CD4-positive, alpha-beta memory T cell (primary cell): ENCODE results near the gene CEACAM16. TPM values are rescaled to one million over a fixed set of nuclear protein-coding genes. Genes with fewer than 3 reads are reported as not detected.
A peak's percentile ranks its signal among the peaks of the same experiment; 100 is the strongest.
"Not testable (repeated sequence)": the region's sequence is repeated elsewhere in the genome, so short reads cannot be mapped to it uniquely, and the experiment has no call there.

Source experiments
- CTCF ChIA-PET: fragments of 350-600 bp; sonication (Branson Sonifier 250); formaldehyde crosslinking; loops from one replicate; lab custom pipeline; 2021; ENCODE audit warnings: inconsistent platforms; ENCODE audit not compliant: partially characterized antibody; lab: Charles Lee
- POLR2A ChIA-PET: fragments of 350-600 bp; sonication (Branson Sonifier 250); formaldehyde crosslinking; loops from one replicate; lab custom pipeline; 2021; ENCODE audit not compliant: partially characterized antibody; lab: Charles Lee
- DNase-seq, 5 donors: peaks; one replicate each; pipeline versions ENCODE4 v3.0.0 to v3.0.0-alpha.2; 2020 to 2022; ENCODE audit warnings: mixed read lengths in 1 of 5
- H3K27ac ChIP-seq: one replicate; pipeline ENCODE4 v1.7.0; 2013; ENCODE audit warnings: low read depth, low read length
- H3K27me3 ChIP-seq: 2 replicates; pipeline ENCODE4 v1.7.0; 2013; ENCODE audit warnings: mild to moderate bottlenecking, low read length, moderate library complexity; ENCODE audit not compliant: insufficient read depth
- H3K36me3 ChIP-seq: 2 replicates; pipeline ENCODE4 v1.7.0; 2013; ENCODE audit warnings: mild to moderate bottlenecking, low read length, moderate library complexity; ENCODE audit not compliant: insufficient read depth
- H3K4me1 ChIP-seq: 2 replicates; pipeline ENCODE4 v1.7.0; 2013; ENCODE audit warnings: mild to moderate bottlenecking, low read length, moderate library complexity; ENCODE audit not compliant: insufficient read depth
- H3K4me3 ChIP-seq, 2 donors: one replicate each; pipeline ENCODE4 v1.7.0; 2013; ENCODE audit warnings: low read length in 2 of 2, mild to moderate bottlenecking in 1 of 2
- H3K9me3 ChIP-seq, 2 donors: one replicate each; pipeline ENCODE4 v1.7.0; 2013; ENCODE audit warnings: low read length in 2 of 2, control low read depth in 1 of 2; ENCODE audit not compliant: control insufficient read depth in 1 of 2
- H3K27ac Mint-ChIP-seq, 7 donors: one replicate each; pipeline ENCODE4 v1.8.0; 2020 to 2021; ENCODE audit warnings: mixed read lengths in 7 of 7, mild to moderate bottlenecking in 6 of 7, inconsistent platforms in 3 of 7, moderate library complexity in 3 of 7
- H3K27me3 Mint-ChIP-seq, 2 donors: one replicate each; pipeline ENCODE4 v1.8.0; 2020 to 2021; ENCODE audit warnings: mixed read lengths in 2 of 2
- H3K36me3 Mint-ChIP-seq, 2 donors: one replicate each; pipeline ENCODE4 v1.8.0; 2020 to 2021; ENCODE audit warnings: mixed read lengths in 2 of 2, inconsistent platforms in 1 of 2, mild to moderate bottlenecking in 1 of 2
- H3K4me1 Mint-ChIP-seq, 4 donors: one replicate each; pipeline ENCODE4 v1.8.0; 2020 to 2021; ENCODE audit warnings: mixed read lengths in 4 of 4, mild to moderate bottlenecking in 1 of 4
- H3K4me3 Mint-ChIP-seq, 8 donors: one replicate each; pipeline ENCODE4 v1.8.0; 2020 to 2021; ENCODE audit warnings: mixed read lengths in 8 of 8, mild to moderate bottlenecking in 7 of 8, moderate library complexity in 6 of 8, inconsistent platforms in 3 of 8
- H3K9me3 Mint-ChIP-seq, 8 donors: one replicate each; pipeline ENCODE4 v1.8.0; 2020 to 2021; ENCODE audit warnings: mixed read lengths in 8 of 8, mild to moderate bottlenecking in 5 of 8, inconsistent platforms in 3 of 8, moderate library complexity in 1 of 8
- intact Hi-C: fragments of 100-400 bp; cut with micrococcal nuclease; formaldehyde crosslinking; loops from one replicate; pipeline ENCODE4 v1.15.1; 2023
- polyA plus RNA-seq, 2 donors: library from polyadenylated mRNA; unstranded; fragments of 300-500 nt; fragmentation: Illumina TruSeq; gene quantifications; one replicate each; pipeline ENCODE4 v1.2.3, GENCODE V29; 2021
- total RNA-seq, 2 experiments: library from RNA; stranded (reverse); gene quantifications; one replicate each; pipeline ENCODE4 v1.2.3, GENCODE V29; 2021

The CEACAM16 gene
- total and polyA plus RNA-seq, 4 experiments from 2014 or later = not detected

- H3K9me3 Mint-ChIP-seq = peaks cover 0 to 4% (median 0%) of the 10 kb centered on the region in 8 donors
- H3K27ac ChIP-seq = no peak overlapping the region
- H3K27me3 Mint-ChIP-seq = peaks cover 0 to 7% of the 10 kb centered on the region in 2 donors
- intact Hi-C loops = no loop called here
- no peak overlapping the region for H3K27ac Mint-ChIP-seq
- H3K4me3 ChIP-seq = no peak overlapping the region
- no peaks in the 10 kb centered on the region for H3K27me3 ChIP-seq
- no peak overlapping the region for H3K4me3 Mint-ChIP-seq
- H3K4me1 Mint-ChIP-seq = no peaks in the 10 kb centered on the region
- H3K36me3 Mint-ChIP-seq = no peaks in the 10 kb centered on the region
- no peaks in the 10 kb centered on the region for H3K9me3 ChIP-seq
- ChIA-PET POLR2A (no interaction called here), CTCF (interaction anchor here (1.5 kb wide), 1 partner anchor 12 kb away, joined by 3 read pairs; no protein-coding TSS in a partner anchor)
- H3K36me3 ChIP-seq = no peaks in the 10 kb centered on the region
- DNase-seq = no peak
- H3K4me1 ChIP-seq = no peaks in the 10 kb centered on the region
Measured at GRCh38 chr19:44668985-44669764, 29.8 kb upstream of the CEACAM16 start.

DNA sequence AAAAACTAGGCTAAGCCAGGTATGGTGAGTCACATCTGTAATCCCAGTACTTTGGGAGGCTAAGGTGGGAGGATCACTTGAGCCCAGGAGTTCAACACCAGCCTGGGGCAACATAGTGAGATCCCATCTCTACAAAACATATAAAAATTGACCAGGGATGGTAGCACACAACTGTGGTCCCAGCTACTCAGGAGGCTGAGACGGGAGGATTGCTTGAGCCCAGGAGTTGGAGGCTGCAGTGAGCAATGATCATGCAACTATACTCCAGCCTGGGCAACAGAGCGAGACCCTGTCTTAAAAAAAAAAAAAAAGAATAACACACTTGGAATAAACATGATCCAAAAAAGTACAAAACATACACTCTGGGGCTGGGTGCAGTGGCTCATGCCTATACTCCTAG lies 28.9 kb upstream of the CEACAM16 start:
- POLR2A ChIA-PET, H3K27me3 ChIP-seq, H3K4me3 ChIP-seq, CTCF ChIA-PET, H3K9me3 Mint-ChIP-seq, H3K36me3 ChIP-seq, H3K4me3 Mint-ChIP-seq, DNase-seq, H3K27ac ChIP-seq, H3K27me3 Mint-ChIP-seq, intact Hi-C loops, H3K27ac Mint-ChIP-seq, H3K4me1 Mint-ChIP-seq, H3K9me3 ChIP-seq, H3K36me3 Mint-ChIP-seq, H3K4me1 ChIP-seq: not testable (repeated sequence)

- Histone ChIP-seq H3K9me3 (no peaks in the 10 kb centered on the region), H3K36me3 (no peaks in the 10 kb centered on the region), H3K27me3 (no peaks in the 10 kb centered on the region), H3K27ac (no peak within 1 kb of the TSS), H3K4me3 (no peak within 1 kb of the TSS), H3K4me1 (no peaks in the 10 kb centered on the region)
- peaks cover 0 to 4% (median 0%) of the 10 kb centered on the region in 8 donors for H3K9me3 Mint-ChIP-seq
- no peak for DNase-seq
- POLR2A ChIA-PET = no interaction called here
- no peak within 1 kb of the TSS for H3K4me3 Mint-ChIP-seq
- H3K36me3 Mint-ChIP-seq = no peaks in the 10 kb centered on the region
- CTCF ChIA-PET = no interaction called here
- intact Hi-C loops = no loop called here
- H3K27ac Mint-ChIP-seq = no peak within 1 kb of the TSS
- no peaks in the 10 kb centered on the region for H3K4me1 Mint-ChIP-seq
- H3K27me3 Mint-ChIP-seq = peaks cover 0 to 10% of the 10 kb centered on the region in 2 donors
Measured at GRCh38 chr19:44671400-44671799, 27.6 kb upstream of the CEACAM16 start, which contains the start of gene CEACAM19. TSS of gene CEACAM19 (plus strand) at chr19:44671482. CDS start at chr19:44671932, 450 bp downstream.

DNA sequence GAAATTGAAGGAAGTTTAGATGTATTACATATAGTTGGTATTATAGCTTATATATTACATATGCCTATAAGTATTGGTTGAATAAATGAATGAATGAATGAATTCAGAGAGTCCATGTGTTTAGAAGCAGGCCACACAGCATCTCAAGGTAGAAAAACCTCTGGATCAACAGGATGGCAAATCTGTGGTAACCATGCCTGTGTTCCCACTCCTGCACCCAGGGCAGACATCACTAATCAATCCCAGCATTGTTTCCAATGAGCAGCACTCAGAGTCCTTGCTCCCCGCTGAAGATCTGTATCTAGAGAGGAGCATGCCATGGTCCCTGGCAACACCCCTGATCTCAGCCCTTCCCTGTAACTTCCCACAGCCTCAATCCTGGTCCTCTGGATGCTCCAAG lies 26.7 kb upstream of the CEACAM16 start:
- Histone ChIP-seq H3K27ac (no peak overlapping the region), H3K27me3 (no peaks in the 10 kb centered on the region), H3K36me3 (no peaks in the 10 kb centered on the region), H3K4me1 (no peaks in the 10 kb centered on the region), H3K4me3 (no peak overlapping the region), H3K9me3 (no peaks in the 10 kb centered on the region)
- Mint-ChIP-seq H3K4me1 (no peaks in the 10 kb centered on the region), H3K27ac (no peak overlapping the region), H3K4me3 (no peak overlapping the region), H3K27me3 (peaks cover 0 to 10% of the 10 kb centered on the region in 2 donors), H3K9me3 (peaks cover 0 to 4% (median 0%) of the 10 kb centered on the region in 8 donors), H3K36me3 (no peaks in the 10 kb centered on the region)
- ChIA-PET CTCF (interaction anchor here (1.1 kb wide), 1 partner anchor 10 kb away, joined by 3 read pairs; no protein-coding TSS in a partner anchor), POLR2A (no interaction called here)
- no peak for DNase-seq
- intact Hi-C loops = no loop called here

DNA sequence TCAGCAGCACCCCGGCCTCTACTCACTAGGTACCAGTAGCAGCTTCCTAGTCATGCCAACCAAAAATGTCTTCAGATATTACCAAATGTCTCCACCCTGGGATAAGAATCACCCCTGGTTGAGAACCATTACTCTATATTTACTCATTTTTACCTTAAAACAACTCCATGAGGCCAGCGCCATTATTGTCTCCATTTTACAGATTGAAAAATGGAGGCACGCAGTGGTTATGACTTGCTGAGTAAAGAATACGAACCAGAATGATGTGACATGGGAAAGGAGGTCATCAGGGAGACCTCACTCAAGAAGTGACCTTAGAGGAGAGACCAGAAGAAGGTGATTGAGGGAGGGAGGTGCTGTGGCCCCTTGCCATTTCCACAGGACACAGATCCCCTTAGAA lies 25.4 kb upstream of the CEACAM16 start:
- H3K4me3 Mint-ChIP-seq = no peak overlapping the region
- Histone ChIP-seq H3K27ac (no peak overlapping the region), H3K27me3 (no peaks in the 10 kb centered on the region), H3K36me3 (no peaks in the 10 kb centered on the region), H3K9me3 (no peaks in the 10 kb centered on the region), H3K4me1 (no peaks in the 10 kb centered on the region), H3K4me3 (no peak overlapping the region)
- POLR2A ChIA-PET = no interaction called here
- peaks cover 0 to 4% (median 0%) of the 10 kb centered on the region in 8 donors for H3K9me3 Mint-ChIP-seq
- H3K4me1 Mint-ChIP-seq = no peaks in the 10 kb centered on the region
- no peak for DNase-seq
- peaks cover 0 to 10% of the 10 kb centered on the region in 2 donors for H3K27me3 Mint-ChIP-seq
- H3K27ac Mint-ChIP-seq = no peak overlapping the region
- H3K36me3 Mint-ChIP-seq = no peaks in the 10 kb centered on the region
- CTCF ChIA-PET = interaction anchor here (1.1 kb wide), 1 partner anchor 11 kb away, joined by 3 read pairs; no protein-coding TSS in a partner anchor
- intact Hi-C loops = no loop called here

DNA sequence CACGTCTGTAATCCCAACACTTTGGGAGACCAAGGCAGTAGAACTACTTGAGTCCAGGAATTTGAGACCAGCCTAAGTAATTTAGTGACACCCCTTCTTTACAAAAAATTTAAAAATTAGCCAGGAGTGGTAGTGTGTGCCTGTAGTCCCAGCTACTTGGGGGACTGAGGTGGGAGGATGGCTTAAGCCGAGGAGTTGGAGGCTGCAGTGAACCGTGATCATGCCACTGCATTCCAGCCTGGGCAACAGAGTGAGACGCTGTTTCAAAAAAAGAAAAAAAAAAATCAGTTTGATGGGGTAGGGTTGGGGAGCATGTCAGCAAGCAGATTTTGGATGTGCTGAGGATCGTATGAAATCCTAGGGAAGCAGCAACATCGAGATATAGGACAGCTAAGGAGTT lies 23.4 kb upstream of the CEACAM16 start:
- Histone ChIP-seq H3K36me3 (no peaks in the 10 kb centered on the region), H3K27me3 (no peaks in the 10 kb centered on the region), H3K9me3 (no peaks in the 10 kb centered on the region), H3K4me1 (no peaks in the 10 kb centered on the region), H3K4me3 (no peak overlapping the region), H3K27ac (no peak overlapping the region)
- H3K4me3 Mint-ChIP-seq = no peak overlapping the region
- ChIA-PET CTCF (interaction anchor here (1.0 to 1.5 kb wide), 2 partner anchors 18 to 170 kb away, joined by 3 to 4 read pairs; partner anchors contain the start of gene NECTIN2), POLR2A (no interaction called here)
- no peak for DNase-seq
- H3K36me3 Mint-ChIP-seq = no peaks in the 10 kb centered on the region
- H3K4me1 Mint-ChIP-seq = no peaks in the 10 kb centered on the region
- peaks cover 0 to 13% of the 10 kb centered on the region in 2 donors for H3K27me3 Mint-ChIP-seq
- no peak overlapping the region for H3K27ac Mint-ChIP-seq
- intact Hi-C loops = no loop called here
- H3K9me3 Mint-ChIP-seq = peaks cover 0 to 4% (median 0%) of the 10 kb centered on the region in 8 donors

GRCh38 chr19:44677019-44677811 lies 21.7 kb upstream of the CEACAM16 start:
- Mint-ChIP-seq H3K4me3 (no peak overlapping the region), H3K4me1 (no peaks in the 10 kb centered on the region), H3K27me3 (peaks cover 0 to 14% of the 10 kb centered on the region in 2 donors), H3K36me3 (no peaks in the 10 kb centered on the region), H3K9me3 (peaks cover 0 to 2% (median 0%) of the 10 kb centered on the region in 8 donors), H3K27ac (peak overlapping the region in 1 of 7 donors; percentile 48)
- Histone ChIP-seq H3K4me3 (no peak overlapping the region), H3K4me1 (no peaks in the 10 kb centered on the region), H3K9me3 (no peaks in the 10 kb centered on the region), H3K27ac (no peak overlapping the region), H3K27me3 (no peaks in the 10 kb centered on the region), H3K36me3 (no peaks in the 10 kb centered on the region)
- intact Hi-C loops = no loop called here
- POLR2A ChIA-PET = no interaction called here
- CTCF ChIA-PET = interaction anchor here (1.2 to 1.5 kb wide), 2 partner anchors 19 to 95 kb away, joined by 3 read pairs; no protein-coding TSS in a partner anchor
- DNase-seq = no peak
